H1 (cell line): Measurements from ENCODE around the gene MAP7D1. TPM values are rescaled to one million over a fixed set of nuclear protein-coding genes. Genes with fewer than 3 reads are reported as not detected.

Experiments used
- CHD2 ChIP-seq: IDR thresholded peaks from 2 replicates; pipeline ENCODE4 v1.6.1; 2012; ENCODE audit warnings: low read length, improper control_type of control experiment
- EP300 ChIP-seq, 2 experiments: IDR thresholded peaks; 1 replicate in 1 of 2; 2 replicates in 1 of 2; pipeline ENCODE4 v1.6.1; 2011 to 2012; ENCODE audit warnings: low read depth in 2 of 2, low read length in 2 of 2, mild to moderate bottlenecking in 2 of 2, borderline replicate concordance in 1 of 2, inconsistent platforms in 1 of 2, moderate library complexity in 1 of 2
- HDAC6 ChIP-seq: IDR thresholded peaks from one replicate; pipeline ENCODE4 v1.7.1; 2012; ENCODE audit warnings: low read depth, mild to moderate bottlenecking, inconsistent platforms, low read length, moderate library complexity
- RBBP5 ChIP-seq: IDR thresholded peaks from 2 replicates; pipeline ENCODE4 v1.7.1; 2012; ENCODE audit warnings: low read depth, mild to moderate bottlenecking, inconsistent platforms, low read length, moderate library complexity, borderline replicate concordance
- YY1 ChIP-seq: IDR thresholded peaks from 2 replicates; pipeline ENCODE4 v1.6.1; 2011; ENCODE audit warnings: low read depth, mild to moderate bottlenecking, low read length
- ZNF274 ChIP-seq: IDR thresholded peaks from 2 replicates; pipeline ENCODE4 v1.7.0; 2012; ENCODE audit warnings: low read length, borderline replicate concordance; ENCODE audit errors: extremely low read depth
- polyA plus RNA-seq, 7 experiments: library from polyadenylated mRNA; depleted of rRNA in 3 of 7; stranded (reverse) in 5 of 7; unstranded in 2 of 7; fragments of >200 nt in 5 of 7; fragments of 200-250 nt in 2 of 7; gene quantifications; 1 replicate in 5 of 7; 2 replicates in 1 of 7; 4 replicates in 1 of 7; pipeline versions ENCODE4 v1.2.1 to v1.2.3, GENCODE V29; 2011 to 2013; ENCODE audit warnings: missing spikeins in 2 of 7, mixed read lengths in 2 of 7
- total RNA-seq: library from RNA; stranded (reverse); fragmentation: NEBNext Ultra II Directional; extraction: Animal tissue kit (Norgen Biotek cat#: 25700); gene quantifications from 2 replicates; pipeline ENCODE4 v1.2.1, GENCODE V29; 2021

The MAP7D1 gene
- total and polyA plus RNA-seq, 2 of the 8 experiments (the other 6 are each of a cell fraction or from before 2014, with no cell fraction given): 18.2 to 52.4 TPM

DNA sequence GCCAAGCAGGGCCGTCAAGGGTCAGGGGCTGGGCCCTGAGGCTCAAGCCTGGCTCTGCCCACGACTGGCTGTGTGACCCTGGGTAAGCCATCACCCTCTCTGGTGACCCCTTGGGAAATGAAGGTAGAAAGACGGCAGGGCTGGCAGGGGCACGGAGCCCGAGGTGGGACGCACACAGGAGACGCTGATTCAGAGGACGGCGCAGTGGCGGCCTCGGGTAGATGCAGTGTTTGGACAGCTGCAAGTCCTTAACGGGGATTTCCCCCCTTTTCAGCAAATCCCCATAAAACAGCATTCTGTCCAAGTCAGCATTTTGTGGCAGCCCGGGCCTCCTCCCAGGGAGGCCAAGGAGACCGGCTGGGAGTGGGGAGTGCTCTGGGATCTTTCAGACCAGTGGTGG lies 47.6 kb upstream of the MAP7D1 start (continued):
- TF ChIP-seq EP300 (IDR thresholded peaks at IDR 0.05; ENCODE audit: borderline replicate concordance in 1 of 2, low read depth in 2 of 2, low read length in 2 of 2) (no peak), ZNF274 (no peak), RBBP5 (no peak), YY1 (no peak), CHD2 (no peak), HDAC6 (no peak)
- TF ChIP-seq, all 59 proteins: peak for 0
